HG02884 (cell line): ENCODE measurements around the gene PDGFA.
"Not testable (repeated sequence)": the region's sequence is repeated elsewhere in the genome, so short reads cannot be mapped to it uniquely, and the experiment has no call there.

Experiments used
- ATAC-seq: cut with Tn5 transposase; IDR thresholded peaks from one replicate; pipeline ENCODE4 v1.9.1; 2021; ENCODE audit warnings: mild to moderate bottlenecking, moderate library complexity; ENCODE audit not compliant: unreplicated experiment

PDGFA gene

GRCh38 chr7:552151-552867, 32.7 kb upstream of the PDGFA start:
- not testable (repeated sequence) for ATAC-seq

GRCh38 chr7:551615-551970, 31.9 kb upstream of the PDGFA start:
- ATAC-seq: not testable (repeated sequence)

- no peak for ATAC-seq
These were observed 31.4 kb upstream of the PDGFA start for GRCh38 chr7:550881-551614.

- ATAC-seq: no peak
These were observed 30.4 kb upstream of the PDGFA start for GRCh38 chr7:549891-550625.

DNA sequence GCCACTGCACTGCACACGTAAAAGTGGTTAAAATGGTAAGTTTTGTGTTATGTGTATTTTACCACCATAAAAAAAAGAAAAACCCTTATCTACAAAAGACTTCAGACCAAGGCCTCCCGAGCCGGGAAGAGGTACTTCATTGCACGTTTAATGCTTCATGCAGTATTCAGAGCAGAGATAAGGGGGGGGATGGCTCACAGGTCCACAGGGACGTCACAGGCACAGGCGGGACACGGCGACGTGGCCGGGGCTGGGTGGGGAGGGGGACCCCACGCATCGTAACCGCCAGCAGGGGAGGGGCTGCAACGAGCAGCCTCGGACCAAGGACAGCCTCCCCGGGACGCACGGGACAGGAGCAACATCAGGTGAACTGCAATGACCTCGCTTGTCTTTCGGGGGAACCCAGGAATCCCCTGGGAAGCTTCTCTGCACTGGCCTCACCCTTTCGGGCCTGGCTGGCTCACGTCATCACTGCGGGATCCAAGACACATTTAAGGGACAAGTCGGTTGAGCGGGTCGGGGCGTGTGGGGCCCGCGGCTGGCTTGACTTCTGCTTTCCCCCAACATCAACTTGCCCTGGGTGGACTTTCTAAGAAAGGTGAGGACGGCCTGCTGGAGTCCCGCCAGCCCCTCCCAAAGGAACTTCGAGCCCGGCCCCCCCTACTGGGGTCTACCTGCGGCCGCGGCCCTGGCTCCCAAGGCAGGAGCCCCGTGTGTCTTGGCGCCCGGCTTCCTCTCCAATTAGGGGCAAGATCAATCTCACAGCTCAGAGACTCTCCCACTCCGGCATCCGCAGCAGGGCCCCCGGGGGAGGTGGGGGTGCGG, 29.6 kb upstream of the PDGFA start:
- ATAC-seq: no peak

- ATAC-seq: no peak
These were observed 28.8 kb upstream of the PDGFA start for GRCh38 chr7:548401-548800.

- no peak for ATAC-seq
These were observed 25.8 kb upstream of the PDGFA start for GRCh38 chr7:545470-545869.

GRCh38 chr7:544338-545221, 24.9 kb upstream of the PDGFA start:
- no peak for ATAC-seq

- no peak for ATAC-seq
These were observed 24.1 kb upstream of the PDGFA start for GRCh38 chr7:543501-544337.

DNA sequence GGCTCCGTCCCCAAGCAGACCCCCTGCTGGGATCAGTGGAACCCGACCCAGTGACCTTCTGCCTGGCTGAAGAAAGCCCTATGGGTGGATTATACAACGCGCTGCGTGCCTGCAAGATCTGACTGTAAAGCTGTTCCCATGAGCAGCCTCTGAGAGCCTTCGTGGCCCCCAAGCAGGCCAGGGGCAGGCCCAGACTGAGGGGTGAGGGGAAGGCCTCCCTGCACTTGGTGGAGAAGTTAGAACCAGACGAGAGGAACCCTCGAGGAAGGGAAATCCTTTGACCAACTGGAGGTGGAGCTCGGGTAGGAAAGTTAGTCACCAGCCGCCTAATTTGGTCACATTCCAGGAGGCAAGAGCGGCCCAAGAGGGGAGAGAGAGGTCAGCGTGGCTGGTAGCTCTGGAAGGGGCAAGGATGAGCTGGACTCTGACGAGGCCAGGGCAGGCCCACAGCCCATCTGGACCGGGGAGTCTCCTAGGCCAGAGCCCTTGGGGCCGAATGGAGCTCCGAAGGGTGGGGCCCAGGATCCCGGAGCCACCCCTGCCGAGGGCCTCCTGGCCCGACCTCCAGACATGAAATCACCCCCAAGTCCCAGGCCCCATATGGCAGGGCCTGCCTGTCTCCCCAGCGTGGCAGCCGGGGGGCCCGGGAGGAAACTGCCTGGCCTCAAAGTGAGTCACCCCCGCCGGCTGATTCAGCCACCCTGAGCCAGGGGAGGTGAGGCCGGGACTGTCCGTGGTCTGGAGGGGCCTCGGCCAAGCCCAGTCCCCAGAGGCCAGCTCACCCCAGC, 23.3 kb upstream of the PDGFA start:
- ATAC-seq: no peak

- no peak for ATAC-seq
These were observed 22.6 kb upstream of the PDGFA start for GRCh38 chr7:542131-542712.

GRCh38 chr7:541661-542060, 22.0 kb upstream of the PDGFA start:
- ATAC-seq: no peak

DNA sequence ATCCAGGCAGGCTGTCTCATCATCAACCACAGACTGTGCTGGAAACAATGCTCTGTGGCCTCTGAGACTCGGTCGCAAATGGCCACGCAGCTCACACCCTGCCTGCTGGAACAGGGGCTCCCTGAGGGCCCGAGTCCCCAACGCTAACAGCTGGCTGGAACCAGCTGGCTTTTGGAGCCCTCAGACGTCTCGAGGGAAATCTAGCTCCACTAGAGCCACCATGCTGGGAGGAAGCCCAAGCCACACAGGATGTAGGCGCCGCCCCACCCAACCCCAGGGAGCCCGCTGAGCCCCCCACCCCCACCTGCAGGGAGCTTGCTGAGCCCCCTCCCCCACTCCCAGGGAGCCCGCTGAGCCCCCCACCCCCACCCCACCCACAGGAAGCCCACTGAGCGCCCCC, 21.4 kb upstream of the PDGFA start:
- ATAC-seq: no peak

- no peak for ATAC-seq
These were observed 20.9 kb upstream of the PDGFA start for GRCh38 chr7:540579-540978.

DNA sequence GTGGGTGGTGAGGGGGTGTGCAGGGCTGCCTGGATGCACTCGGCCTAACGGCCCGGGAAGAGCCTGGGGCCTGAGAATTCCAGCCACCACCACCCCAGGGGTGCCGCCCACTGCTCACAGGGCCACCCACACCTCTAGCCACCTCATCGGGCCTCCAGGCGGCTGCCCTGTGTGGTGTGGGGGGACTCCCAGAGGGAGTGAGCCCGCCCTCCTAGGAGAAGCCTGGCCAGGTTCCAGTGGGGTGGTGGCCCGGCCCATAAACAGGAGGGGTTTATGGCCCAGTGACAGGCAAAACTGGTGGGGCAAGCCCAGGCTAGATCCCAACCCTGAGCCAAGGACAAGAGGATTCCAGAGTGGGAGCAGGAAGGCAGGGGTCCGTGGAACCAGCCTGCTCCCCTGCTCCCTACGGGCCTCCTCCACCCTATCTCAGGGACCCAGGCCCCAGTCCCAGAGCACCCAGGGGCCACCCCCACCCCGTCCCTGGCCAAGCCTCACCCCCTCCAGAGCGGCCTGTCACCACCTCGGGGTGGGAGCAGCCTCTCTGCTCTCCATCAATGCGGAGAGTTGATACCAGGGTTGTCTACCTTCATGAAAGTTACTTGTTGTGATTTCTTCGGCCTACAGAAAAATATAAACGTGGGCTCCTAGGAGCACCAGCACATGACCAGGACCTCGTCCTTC, 20.2 kb upstream of the PDGFA start:
- ATAC-seq: no peak

DNA sequence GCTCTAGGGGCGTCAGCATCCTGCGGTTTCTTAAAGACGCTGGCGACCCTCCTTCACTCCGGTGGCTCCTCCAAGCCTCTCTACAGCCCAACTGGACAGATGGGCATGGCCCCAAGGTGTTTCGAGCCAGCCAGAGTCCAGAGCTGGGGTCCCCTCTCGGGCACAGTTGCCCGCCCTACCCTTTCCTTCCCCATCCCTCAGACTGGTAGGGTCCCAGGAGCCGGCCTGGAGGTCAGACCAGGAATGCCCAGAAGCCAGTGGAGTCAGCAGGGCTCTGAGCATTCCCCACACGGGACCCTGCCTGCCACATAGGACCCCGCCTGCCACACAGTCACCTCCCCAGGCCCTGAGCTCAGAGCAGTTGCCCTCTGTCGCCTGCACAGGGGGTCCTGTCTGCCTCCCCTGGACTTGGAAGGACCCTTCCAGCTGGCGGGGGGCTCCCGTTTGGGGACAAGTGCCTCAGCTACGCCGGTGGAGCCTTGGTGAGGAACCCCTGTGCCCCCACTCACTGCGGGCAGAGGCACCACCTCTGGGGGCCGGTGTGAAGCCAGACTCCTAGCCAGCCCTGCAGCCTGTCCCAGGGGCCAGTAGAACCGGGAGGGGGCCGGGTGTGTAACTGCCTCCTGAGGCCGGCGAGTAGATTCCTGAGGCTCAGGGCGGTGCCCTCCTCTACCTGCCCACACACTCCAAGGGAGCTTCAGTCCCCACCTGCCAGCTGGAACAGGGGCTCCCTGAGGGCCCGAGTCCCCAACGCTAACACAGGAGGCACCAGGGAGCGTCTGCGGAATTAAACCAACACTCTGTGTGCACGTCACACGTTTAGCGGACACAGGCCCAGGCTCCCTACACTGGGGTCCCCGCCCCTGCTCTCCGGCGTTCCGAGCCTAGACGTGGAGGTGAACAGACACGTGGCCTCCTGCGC, 19.4 kb upstream of the PDGFA start:
- ATAC-seq: no peak
